Spleen (tissue), 11 donors: ENCODE measurements around the gene RSPH3. TPM values are rescaled to one million over a fixed set of nuclear protein-coding genes. Genes with fewer than 3 reads are reported as not detected.

Source experiments
- DNase-seq: peaks from one replicate; pipeline ENCODE4 v3.0.0-alpha.2; 2020
- H3K27ac ChIP-seq, 8 donors: fragments of 200-600 bp; sonication (generic) in 7 of 8; 1 replicate in 4 of 8; 2 replicates in 4 of 8; pipeline versions ENCODE4 v1.5.0 to v1.8.0; 2016 to 2021; ENCODE audit warnings: inconsistent platforms in 4 of 8, mild to moderate bottlenecking in 4 of 8, moderate library complexity in 1 of 8
- H3K27me3 ChIP-seq, 7 donors: fragments of 200-600 bp; sonication (generic) in 6 of 7; replicated peaks in 1 of 7; 1 replicate in 4 of 7; 2 replicates in 3 of 7; pipeline versions ENCODE4 v1.5.0 to v1.8.0; 2016 to 2021; ENCODE audit warnings: inconsistent platforms in 3 of 7, mild to moderate bottlenecking in 1 of 7
- H3K36me3 ChIP-seq, 6 donors: fragments of 200-600 bp; sonication (generic) in 5 of 6; 1 replicate in 4 of 6; 2 replicates in 2 of 6; pipeline versions ENCODE4 v1.5.0 to v1.8.0; 2016 to 2021; ENCODE audit warnings: inconsistent platforms in 2 of 6
- H3K4me1 ChIP-seq, 6 donors: fragments of 200-600 bp; sonication (generic) in 5 of 6; 1 replicate in 3 of 6; 2 replicates in 3 of 6; pipeline versions ENCODE4 v1.5.0 to v1.8.0; 2016 to 2021; ENCODE audit warnings: inconsistent platforms in 3 of 6
- H3K4me3 ChIP-seq, 8 donors: fragments of 200-600 bp; sonication (generic) in 7 of 8; 1 replicate in 4 of 8; 2 replicates in 4 of 8; pipeline versions ENCODE4 v1.5.0 to v1.8.0; 2016 to 2021; ENCODE audit warnings: inconsistent platforms in 4 of 8, mild to moderate bottlenecking in 4 of 8, moderate library complexity in 2 of 8
- H3K9me3 ChIP-seq, 8 donors: fragments of 200-600 bp; sonication (generic) in 7 of 8; 1 replicate in 4 of 8; 2 replicates in 4 of 8; pipeline versions ENCODE4 v1.5.0 to v1.8.0; 2016 to 2021; ENCODE audit warnings: inconsistent platforms in 4 of 8
- POLR2A ChIP-seq, 3 donors: fragments of 450-650 bp; IDR thresholded peaks; one replicate each; pipeline ENCODE4 v1.5.1; 2017; ENCODE audit warnings: antibody characterized with exemption in 3 of 3, mild to moderate bottlenecking in 1 of 3
- POLR2AphosphoS5 ChIP-seq, 3 donors: sonication (generic); formaldehyde crosslinking; IDR thresholded peaks; one replicate each; pipeline ENCODE4 v1.5.1; 2017; ENCODE audit warnings: antibody characterized with exemption in 3 of 3
- WGBS, 5 donors: extraction: QIAGEN DNeasy Blood & Tissue Kit in 3 of 5; methylation state at CpG; one replicate each; pipeline versions ENCODE4 v1.1.5 to v1.1.7; 2013 to 2018; 5-methylcytosine and 5-hydroxymethylcytosine counted together
- intact Hi-C: fragments of 100-400 bp; cut with DNase I; formaldehyde crosslinking; loops from one replicate; pipeline ENCODE4 v1.15.0; 2023; ENCODE audit warnings: low total_unique reads
- polyA plus RNA-seq, 3 donors: library from polyadenylated mRNA; stranded (reverse); fragments of 200-250 nt; gene quantifications; one replicate each; pipeline ENCODE4 v1.2.1, GENCODE V29; 2013
- total RNA-seq, 7 donors: library from RNA; depleted of rRNA in 3 of 7; stranded (reverse); fragments of >200 nt in 3 of 7; fragmentation: NEBNext Ultra II Directional in 4 of 7; extraction: Animal tissue kit (Norgen Biotek cat#: 25700) in 4 of 7; gene quantifications; one replicate each; pipeline versions ENCODE4 v1.1.0 to v1.2.1, GENCODE V29; 2016 to 2021
- TF ChIP-seq, protein P1 (sequence below), 11 experiments: fragments of 200-600 bp in 7 of 11; fragments of 450-650 bp in 4 of 11; sonication (generic) in 4 of 11; IDR thresholded peaks in 8 of 11; conservative IDR thresholded peaks in 3 of 11; 1 replicate in 7 of 11; 2 replicates in 4 of 11; pipeline versions ENCODE4 v1.4.0 to v1.8.0; 2016 to 2021; ENCODE audit warnings: antibody characterized with exemption in 11 of 11, inconsistent platforms in 4 of 11, mild to moderate bottlenecking in 1 of 11
- donor health status: healthy with polysubstance abuse.
- donor health status: DM: no; HTN: no; CAD: no; lungs with moderate emphysema.
- donor health status: DM: no; HTN: no; CAD: no.
- donor health status: Bipolar disorder and iron deficiency.
- donor health status: healthy.
- donor health status: DM: no; HTN: no; CAD: no.
- donor health status: DM: yes; HTN: yes; CAD: no.

RSPH3 gene
- total and polyA plus RNA-seq, 10 donors = 0.91 to 7.3 (median 4.7) TPM

DNA sequence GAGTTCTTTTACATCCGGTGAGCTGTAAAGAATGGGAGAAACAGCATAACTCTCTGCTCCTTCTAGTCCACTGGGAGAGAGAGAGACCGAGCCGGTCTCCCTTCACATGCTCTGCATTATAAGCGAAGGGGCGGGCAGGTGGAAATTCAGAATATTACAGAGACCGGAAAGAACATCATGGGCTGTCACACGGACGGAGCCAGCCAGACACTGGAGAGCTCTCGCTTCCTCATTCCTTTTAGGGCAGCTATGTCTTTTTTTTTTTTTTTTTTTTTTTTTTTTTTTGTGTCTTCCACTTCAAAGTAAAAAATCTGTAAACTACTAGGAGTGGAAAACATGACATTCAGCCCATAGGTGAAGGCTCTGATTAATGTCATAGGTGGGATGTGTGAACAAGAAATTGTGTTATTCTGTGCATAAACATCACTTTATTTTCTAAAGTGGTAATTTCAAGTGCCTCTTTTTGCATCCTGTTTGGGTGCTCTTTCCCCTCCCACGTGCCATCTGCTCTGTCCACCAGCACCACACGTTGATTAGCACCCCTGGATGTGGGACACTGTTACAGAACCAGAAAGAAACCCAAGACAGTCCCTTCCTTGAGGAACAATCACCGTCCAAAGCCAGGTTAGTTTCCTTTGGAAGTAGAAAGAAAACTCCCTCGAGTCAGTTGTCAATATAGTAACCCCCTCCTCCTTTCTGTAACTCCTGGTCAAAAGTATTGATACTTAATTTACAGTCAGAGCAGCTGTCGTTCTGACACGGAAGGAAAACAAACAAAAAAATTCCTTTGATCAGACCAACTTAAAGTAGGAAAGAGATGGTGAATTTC is 45.1 kb upstream of the RSPH3 start, which contains the start of gene TAGAP:
TSS of gene TAGAP (minus strand) at position 93 of the 829 bp plus-strand sequence. CDS start 845 bp downstream, outside the sequence.
- TF ChIP-seq, protein P1, sequence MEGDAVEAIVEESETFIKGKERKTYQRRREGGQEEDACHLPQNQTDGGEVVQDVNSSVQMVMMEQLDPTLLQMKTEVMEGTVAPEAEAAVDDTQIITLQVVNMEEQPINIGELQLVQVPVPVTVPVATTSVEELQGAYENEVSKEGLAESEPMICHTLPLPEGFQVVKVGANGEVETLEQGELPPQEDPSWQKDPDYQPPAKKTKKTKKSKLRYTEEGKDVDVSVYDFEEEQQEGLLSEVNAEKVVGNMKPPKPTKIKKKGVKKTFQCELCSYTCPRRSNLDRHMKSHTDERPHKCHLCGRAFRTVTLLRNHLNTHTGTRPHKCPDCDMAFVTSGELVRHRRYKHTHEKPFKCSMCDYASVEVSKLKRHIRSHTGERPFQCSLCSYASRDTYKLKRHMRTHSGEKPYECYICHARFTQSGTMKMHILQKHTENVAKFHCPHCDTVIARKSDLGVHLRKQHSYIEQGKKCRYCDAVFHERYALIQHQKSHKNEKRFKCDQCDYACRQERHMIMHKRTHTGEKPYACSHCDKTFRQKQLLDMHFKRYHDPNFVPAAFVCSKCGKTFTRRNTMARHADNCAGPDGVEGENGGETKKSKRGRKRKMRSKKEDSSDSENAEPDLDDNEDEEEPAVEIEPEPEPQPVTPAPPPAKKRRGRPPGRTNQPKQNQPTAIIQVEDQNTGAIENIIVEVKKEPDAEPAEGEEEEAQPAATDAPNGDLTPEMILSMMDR (IDR thresholded peaks at IDR 0.05 in 8 of 11, conservative IDR thresholded peaks at IDR 0.05 in 3 of 11) = no peak
- TF ChIP-seq POLR2AphosphoS5 (IDR thresholded peaks at IDR 0.05) (peak; percentile 45 to 99 (median 76)), POLR2A (IDR thresholded peaks at IDR 0.05) (peak; percentile 91 to 96 (median 91))
- WGBS, 5 donors = 13 to 23% (median 17%) methylated on average over 15 of the region's 15 CpGs
- Histone ChIP-seq H3K36me3 (peaks cover 0 to 30% (median 20%) of the 10 kb centered on the region in 6 donors), H3K4me3 (peak within 1 kb of the TSS; percentile 41 to 79 (median 52)), H3K27ac (peak within 1 kb of the TSS; percentile 75 to 94 (median 92)), H3K9me3 (no peaks in the 10 kb centered on the region), H3K27me3 (no peaks in the 10 kb centered on the region), H3K4me1 (peaks cover 28 to 67% (median 40%) of the 10 kb centered on the region in 6 donors)
- intact Hi-C loops = loop anchor here (5.0 kb wide), 1 partner anchor 57 kb away; no protein-coding TSS in a partner anchor
- DNase-seq = peak; percentile 94

DNA sequence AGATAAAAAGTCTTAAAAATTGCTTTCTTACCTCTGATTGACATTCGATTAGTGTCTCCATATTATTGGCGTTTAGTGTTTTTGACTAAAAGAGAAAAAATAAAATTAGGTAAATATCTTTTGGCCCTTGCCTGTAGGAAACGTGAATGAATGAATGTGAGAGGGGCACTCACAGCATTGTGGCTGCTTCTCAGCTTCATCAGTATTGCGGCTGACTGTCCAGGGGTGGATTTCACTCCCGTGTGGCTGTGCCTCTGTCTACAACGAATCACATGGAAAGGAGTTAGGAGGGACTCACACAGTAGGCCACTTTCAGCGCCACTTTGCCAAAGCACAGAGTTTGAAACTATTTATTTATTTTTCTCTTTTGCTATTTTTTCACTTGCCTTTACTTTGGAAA is 43.9 kb upstream of the RSPH3 start:
- Histone ChIP-seq H3K36me3 (peaks cover 0 to 39% (median 24%) of the 10 kb centered on the region in 6 donors), H3K4me3 (peak overlapping the region; percentile 41 to 79 (median 52)), H3K27ac (peak overlapping the region; percentile 75 to 94 (median 92)), H3K4me1 (peaks cover 33 to 79% (median 51%) of the 10 kb centered on the region in 6 donors), H3K27me3 (no peaks in the 10 kb centered on the region), H3K9me3 (no peaks in the 10 kb centered on the region)
- TF ChIP-seq, protein P1 (IDR thresholded peaks at IDR 0.05 in 8 of 11, conservative IDR thresholded peaks at IDR 0.05 in 3 of 11) = no peak
- TF ChIP-seq POLR2A (IDR thresholded peaks at IDR 0.05) (no peak), POLR2AphosphoS5 (IDR thresholded peaks at IDR 0.05) (no peak)
- no peak for DNase-seq
- intact Hi-C loops = loop anchor here (5.0 kb wide), 1 partner anchor 58 kb away; no protein-coding TSS in a partner anchor
- 14 to 40% (median 34%) methylated on average over 7 of the region's 7 CpGs for WGBS, 5 donors

DNA sequence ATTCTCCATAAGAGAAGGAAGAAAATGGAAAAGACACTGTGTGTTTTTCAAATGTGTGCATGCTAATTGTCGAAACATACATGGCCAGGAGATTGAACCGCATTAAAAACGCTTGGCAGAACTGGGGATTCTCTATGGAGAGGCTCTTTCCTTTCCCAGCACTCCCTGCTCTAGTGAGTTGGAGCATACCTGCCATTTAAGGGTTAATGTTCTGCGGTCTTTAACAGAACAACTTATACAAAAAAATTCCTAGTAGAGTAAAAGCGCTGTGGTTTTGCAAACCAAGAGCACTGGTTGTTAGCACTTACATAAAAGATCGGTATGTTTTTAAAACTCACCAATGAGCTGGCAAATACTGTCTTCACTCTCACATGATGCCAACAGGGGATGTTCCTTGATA is 43.2 kb upstream of the RSPH3 start:
- 24 to 32% (median 27%) methylated on average over 6 of the region's 6 CpGs for WGBS, 5 donors
- H3K4me3 ChIP-seq = peak overlapping the region; percentile 41 to 79 (median 52)
- TF ChIP-seq, protein P1 (IDR thresholded peaks at IDR 0.05 in 8 of 11, conservative IDR thresholded peaks at IDR 0.05 in 3 of 11) = no peak
- TF ChIP-seq POLR2A (IDR thresholded peaks at IDR 0.05) (no peak), POLR2AphosphoS5 (IDR thresholded peaks at IDR 0.05) (peak in 1 of 3 donors; percentile 11)

DNA sequence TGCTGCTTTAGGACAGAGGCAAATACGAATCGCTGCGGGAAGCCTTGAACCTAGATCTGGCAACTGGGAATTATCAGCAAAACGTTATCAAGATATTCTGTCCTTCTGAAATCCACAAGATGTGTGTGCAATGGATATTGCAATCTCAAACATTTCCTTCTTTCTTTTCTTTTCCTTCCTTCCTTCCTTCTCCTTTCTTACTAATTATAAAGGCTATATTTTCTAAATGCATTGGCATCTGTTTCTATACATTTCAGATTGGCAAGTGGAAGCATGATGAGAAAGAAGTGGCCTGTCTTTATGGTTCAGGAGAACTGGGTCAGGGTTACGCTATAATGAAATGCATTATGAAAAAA is 42.8 kb upstream of the RSPH3 start:
- Histone ChIP-seq H3K9me3 (no peaks in the 10 kb centered on the region), H3K36me3 (peaks cover 0 to 51% (median 32%) of the 10 kb centered on the region in 6 donors), H3K27ac (peak overlapping the region; percentile 75 to 94 (median 92)), H3K4me1 (peaks cover 43 to 89% (median 62%) of the 10 kb centered on the region in 6 donors), H3K27me3 (no peaks in the 10 kb centered on the region), H3K4me3 (peak overlapping the region; percentile 41 to 79 (median 52))
- intact Hi-C loops = loop anchor here (5.0 kb wide), 1 partner anchor 59 kb away; no protein-coding TSS in a partner anchor
- no peak for DNase-seq
- no peak for TF ChIP-seq POLR2A (IDR thresholded peaks at IDR 0.05)
- TF ChIP-seq, protein P1 (IDR thresholded peaks at IDR 0.05 in 8 of 11, conservative IDR thresholded peaks at IDR 0.05 in 3 of 11) = peak in 6 of 11 experiments; percentile 3 to 66 (median 18)
- TF ChIP-seq POLR2AphosphoS5 (IDR thresholded peaks at IDR 0.05) = no peak
- 11 to 13% (median 12%) methylated on average over 5 of the region's 5 CpGs for WGBS, 5 donors

More for the DNA sequence above, 43.2 kb upstream of the RSPH3 start:
- Histone ChIP-seq H3K27me3 (no peaks in the 10 kb centered on the region), H3K4me1 (peaks cover 40 to 86% (median 58%) of the 10 kb centered on the region in 6 donors), H3K27ac (peak overlapping the region; percentile 75 to 94 (median 92)), H3K36me3 (peaks cover 0 to 46% (median 28%) of the 10 kb centered on the region in 6 donors), H3K9me3 (no peaks in the 10 kb centered on the region)
- intact Hi-C loops = loop anchor here (5.0 kb wide), 1 partner anchor 59 kb away; no protein-coding TSS in a partner anchor
- DNase-seq = no peak
